Measurements from ENCODE around the gene RSKR.

DNA sequence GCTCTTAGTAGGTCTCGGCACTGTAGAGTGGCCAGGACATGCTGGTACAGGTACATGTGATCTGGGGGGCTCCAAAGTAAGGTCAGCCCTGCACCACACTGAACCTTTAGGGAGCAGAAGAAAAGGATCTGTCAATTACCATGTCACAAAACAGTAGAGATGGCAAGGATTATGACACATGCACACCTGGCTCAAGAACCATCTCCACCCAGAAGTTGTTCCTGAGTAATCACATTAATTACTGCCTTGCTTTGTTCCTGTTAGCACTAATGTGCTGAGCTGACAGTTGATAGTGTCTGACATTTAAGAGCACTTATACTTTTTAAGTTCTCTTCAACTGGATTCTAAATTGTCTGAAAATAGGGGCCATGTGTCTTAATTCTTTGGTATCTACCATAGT lies 21.5 kb upstream of the RSKR start:
- TF ChIP-seq, protein P1, sequence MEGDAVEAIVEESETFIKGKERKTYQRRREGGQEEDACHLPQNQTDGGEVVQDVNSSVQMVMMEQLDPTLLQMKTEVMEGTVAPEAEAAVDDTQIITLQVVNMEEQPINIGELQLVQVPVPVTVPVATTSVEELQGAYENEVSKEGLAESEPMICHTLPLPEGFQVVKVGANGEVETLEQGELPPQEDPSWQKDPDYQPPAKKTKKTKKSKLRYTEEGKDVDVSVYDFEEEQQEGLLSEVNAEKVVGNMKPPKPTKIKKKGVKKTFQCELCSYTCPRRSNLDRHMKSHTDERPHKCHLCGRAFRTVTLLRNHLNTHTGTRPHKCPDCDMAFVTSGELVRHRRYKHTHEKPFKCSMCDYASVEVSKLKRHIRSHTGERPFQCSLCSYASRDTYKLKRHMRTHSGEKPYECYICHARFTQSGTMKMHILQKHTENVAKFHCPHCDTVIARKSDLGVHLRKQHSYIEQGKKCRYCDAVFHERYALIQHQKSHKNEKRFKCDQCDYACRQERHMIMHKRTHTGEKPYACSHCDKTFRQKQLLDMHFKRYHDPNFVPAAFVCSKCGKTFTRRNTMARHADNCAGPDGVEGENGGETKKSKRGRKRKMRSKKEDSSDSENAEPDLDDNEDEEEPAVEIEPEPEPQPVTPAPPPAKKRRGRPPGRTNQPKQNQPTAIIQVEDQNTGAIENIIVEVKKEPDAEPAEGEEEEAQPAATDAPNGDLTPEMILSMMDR (IDR thresholded peaks at IDR 0.05): no peak
- TF ChIP-seq POLR2A (IDR thresholded peaks at IDR 0.05): no peak
